RWPE1 (cell line): ENCODE measurements around the gene RFNG.

Experiments used
- CTCF ChIA-PET: fragments of 350-600 bp; sonication (Branson Sonifier 250); formaldehyde crosslinking; extraction: SDS; loops from one replicate; lab custom pipeline; 2021; lab: Yijun Ruan, JAX
- POLR2A ChIA-PET: fragments of 400-600 bp; formaldehyde crosslinking; extraction: SDS; loops from one replicate; lab custom pipeline; 2020; ENCODE audit warnings: antibody characterized with exemption; ENCODE audit not compliant: low non-redundant PET; lab: Yijun Ruan, JAX
- DNase-seq: peaks from one replicate; pipeline ENCODE4 v3.0.0; 2012; ENCODE audit warnings: low spot score
- H3K27ac ChIP-seq: fragments of 450-650 bp; 2 replicates; pipeline ENCODE4 v1.5.1; 2017
- CTCF ChIP-seq: fragments of 450-650 bp; conservative IDR thresholded peaks from 2 replicates; pipeline ENCODE4 v1.5.1; 2017; ENCODE audit warnings: low read depth, mild to moderate bottlenecking

RFNG gene

GRCh38 chr17:82058855-82059249, 7.2 kb upstream of the RFNG start:
- H3K27ac ChIP-seq: peak overlapping the region; percentile 79
- TF ChIP-seq CTCF: no peak
- POLR2A ChIA-PET: no interaction called here
- CTCF ChIA-PET: no interaction called here
- no peak for DNase-seq

DNA sequence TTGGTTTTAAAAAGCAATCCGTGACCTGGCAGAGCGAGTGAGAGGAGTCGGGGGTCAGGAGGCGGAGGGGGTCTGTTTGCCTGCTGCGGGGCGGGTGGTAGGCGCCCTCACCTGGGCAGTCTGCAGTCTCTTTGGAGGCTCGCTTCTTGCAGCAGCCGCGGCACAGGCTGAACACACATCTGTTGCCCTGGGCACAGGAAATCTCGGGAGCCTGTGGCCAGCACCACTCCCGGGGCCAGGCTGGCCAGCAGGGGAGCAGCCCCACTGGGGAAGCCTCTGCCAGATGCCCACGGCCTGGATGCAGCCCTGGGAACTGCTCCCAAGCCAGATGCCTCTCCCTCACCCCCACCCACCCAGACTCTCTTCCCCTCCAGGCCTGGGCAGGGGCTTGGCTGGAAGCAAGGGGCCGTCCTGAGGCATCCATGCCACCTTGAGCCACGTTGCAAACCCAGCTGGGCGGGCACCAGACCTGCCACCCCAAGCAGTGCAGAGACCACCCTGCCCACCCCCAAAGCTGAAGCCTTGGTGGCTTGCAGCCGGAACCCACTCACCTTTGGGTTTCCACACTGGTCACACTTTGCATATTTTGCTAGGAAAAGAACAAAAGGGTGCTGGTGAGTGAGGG, 6.7 kb upstream of the RFNG start:
- ChIA-PET POLR2A (no interaction called here), CTCF (no interaction called here)
- peak overlapping the region; percentile 79 for H3K27ac ChIP-seq
- no peak for DNase-seq
- TF ChIP-seq CTCF: no peak

GRCh38 chr17:82056729-82057621, 5.4 kb upstream of the RFNG start:
- DNase-seq: no peak
- peak overlapping the region; percentile 79 for H3K27ac ChIP-seq
- ChIA-PET CTCF (no interaction called here), POLR2A (no interaction called here)
- no peak for TF ChIP-seq CTCF

- ChIA-PET CTCF (interaction anchor here (1.0 kb wide), 1 partner anchor 20 kb away, joined by 3 read pairs; no protein-coding TSS in a partner anchor), POLR2A (no interaction called here)
- TF ChIP-seq CTCF: no peak
- peak overlapping the region; percentile 79 for H3K27ac ChIP-seq
- DNase-seq: no peak
Measured at GRCh38 chr17:82055965-82056728, 4.5 kb upstream of the RFNG start.

- ChIA-PET CTCF (interaction anchor here (1.0 kb wide), 1 partner anchor 21 kb away, joined by 3 read pairs; no protein-coding TSS in a partner anchor), POLR2A (no interaction called here)
- no peak for DNase-seq
- H3K27ac ChIP-seq: peak overlapping the region; percentile 79
- no peak for TF ChIP-seq CTCF
Measured at GRCh38 chr17:82055023-82055964, 3.7 kb upstream of the RFNG start.
